Bronchial epithelial cell (primary cell): ENCODE results near the gene SYNE1. TPM values are rescaled to one million over a fixed set of nuclear protein-coding genes. Genes with fewer than 3 reads are reported as not detected.
A peak's percentile ranks its signal among the peaks of the same experiment; 100 is the strongest.
"Not testable (repeated sequence)": the region's sequence is repeated elsewhere in the genome, so short reads cannot be mapped to it uniquely, and the experiment has no call there.

ENCODE experiments used
- DNase-seq: peaks from one replicate; pipeline ENCODE4 v3.0.0-alpha.2; 2010; ENCODE audit warnings: low read depth
- FAIRE-seq: peaks from 2 replicates; lab custom pipeline; 2011; peaks lifted over from hg19 to GRCh38; lab: Jason Lieb, UNC
- H3K27me3 ChIP-seq: 2 replicates; pipeline ENCODE4 v1.5.1; 2011; ENCODE audit warnings: low read length; ENCODE audit not compliant: control insufficient read depth, insufficient read depth
- H3K36me3 ChIP-seq: 2 replicates; pipeline ENCODE4 v1.5.1; 2011; ENCODE audit warnings: low read length; ENCODE audit not compliant: control insufficient read depth, insufficient read depth
- H3K4me3 ChIP-seq: 2 replicates; pipeline ENCODE4 v1.5.1; 2011; ENCODE audit warnings: mild to moderate bottlenecking, low read depth, low read length, control low read depth
- CTCF ChIP-seq: IDR thresholded peaks from 2 replicates; pipeline ENCODE4 v1.5.1; 2011; ENCODE audit warnings: mild to moderate bottlenecking, moderate library complexity, low read length, control low read depth, inconsistent platforms; ENCODE audit not compliant: insufficient read depth, severe bottlenecking
- total RNA-seq: library from RNA; depleted of rRNA; stranded (reverse); fragments of >200 nt; gene quantifications from 2 replicates; pipeline ENCODE4 v1.2.1, GENCODE V29; 2014

Gene SYNE1
- total RNA-seq, 1 donor from 2014 or later, result 15.8 TPM

- Histone ChIP-seq H3K4me3 (no peak overlapping the region), H3K36me3 (no peaks in the 10 kb centered on the region), H3K27me3 (no peaks in the 10 kb centered on the region)
- no peak for TF ChIP-seq CTCF
- DNase-seq (peak; percentile 33), FAIRE-seq (no peak)
Measured at GRCh38 chr6:152532556-152533422, 104.4 kb downstream of the SYNE1 start.

- TF ChIP-seq CTCF, result no peak
- Histone ChIP-seq H3K4me3 (no peak overlapping the region), H3K36me3 (no peaks in the 10 kb centered on the region), H3K27me3 (no peaks in the 10 kb centered on the region)
- no peak for DNase-seq
- no peak for FAIRE-seq
Measured at GRCh38 chr6:152531659-152532058, 105.5 kb downstream of the SYNE1 start.

- no peak for TF ChIP-seq CTCF
- DNase-seq, result peak; percentile 25
- FAIRE-seq, result no peak
- H3K4me3 ChIP-seq, result no peak overlapping the region
- H3K36me3 ChIP-seq, result no peaks in the 10 kb centered on the region
- H3K27me3 ChIP-seq, result no peaks in the 10 kb centered on the region
Measured at GRCh38 chr6:152529369-152529768, 107.8 kb downstream of the SYNE1 start.

GRCh38 chr6:152514120-152514519, 123.0 kb downstream of the SYNE1 start:
- H3K36me3 ChIP-seq, H3K4me3 ChIP-seq, H3K27me3 ChIP-seq, DNase-seq, FAIRE-seq: not testable (repeated sequence)

GRCh38 chr6:152509916-152510315, 127.2 kb downstream of the SYNE1 start:
- Histone ChIP-seq H3K4me3 (no peak overlapping the region), H3K27me3 (no peaks in the 10 kb centered on the region), H3K36me3 (no peaks in the 10 kb centered on the region)
- DNase-seq (no peak), FAIRE-seq (no peak)
- TF ChIP-seq CTCF, result no peak

GRCh38 chr6:152508477-152508876, 128.7 kb downstream of the SYNE1 start:
- TF ChIP-seq CTCF, result no peak
- DNase-seq (peak; percentile 4), FAIRE-seq (no peak)
- H3K27me3 ChIP-seq, result no peaks in the 10 kb centered on the region
- H3K36me3 ChIP-seq, result no peaks in the 10 kb centered on the region
- H3K4me3 ChIP-seq, result no peak overlapping the region
